Gastrocnemius medialis (tissue), 4 donors: ENCODE results near the gene MTHFS.

Experiments used
- CTCF ChIP-seq, 5 experiments: fragments of 450-650 bp in 3 of 5; fragments of 200-600 bp in 2 of 5; sonication (generic) in 2 of 5; IDR thresholded peaks in 4 of 5; conservative IDR thresholded peaks in 1 of 5; 1 replicate in 4 of 5; 2 replicates in 1 of 5; pipeline ENCODE4 v1.5.1; 2016 to 2019; ENCODE audit warnings: antibody characterized with exemption in 5 of 5, mild to moderate bottlenecking in 3 of 5, moderate library complexity in 3 of 5
- POLR2A ChIP-seq, 2 donors: fragments of 450-650 bp; IDR thresholded peaks; one replicate each; pipeline ENCODE4 v1.6.1; 2017; ENCODE audit warnings: antibody characterized with exemption in 2 of 2, mild to moderate bottlenecking in 2 of 2, moderate library complexity in 2 of 2

GRCh38 chr15:79860661-79861060, 36.2 kb downstream of the MTHFS start:
- no peak for TF ChIP-seq CTCF (IDR thresholded peaks at IDR 0.05 in 4 of 5, conservative IDR thresholded peaks at IDR 0.05 in 1 of 5)
- TF ChIP-seq POLR2A (IDR thresholded peaks at IDR 0.05) = no peak
